GM19328 (cell line): ENCODE measurements around the gene PAM.

Experiments used
- ATAC-seq: cut with Tn5 transposase; IDR thresholded peaks from one replicate; pipeline ENCODE4 v1.9.1; 2021; ENCODE audit warnings: mild to moderate bottlenecking, moderate library complexity; ENCODE audit not compliant: unreplicated experiment

The PAM gene

GRCh38 chr5:102807878-102808502, 52.9 kb downstream of the PAM start:
- ATAC-seq, result no peak

GRCh38 chr5:102809033-102809432, 53.9 kb downstream of the PAM start:
- ATAC-seq, result no peak

GRCh38 chr5:102811972-102812371, 56.9 kb downstream of the PAM start:
- ATAC-seq, result no peak

DNA sequence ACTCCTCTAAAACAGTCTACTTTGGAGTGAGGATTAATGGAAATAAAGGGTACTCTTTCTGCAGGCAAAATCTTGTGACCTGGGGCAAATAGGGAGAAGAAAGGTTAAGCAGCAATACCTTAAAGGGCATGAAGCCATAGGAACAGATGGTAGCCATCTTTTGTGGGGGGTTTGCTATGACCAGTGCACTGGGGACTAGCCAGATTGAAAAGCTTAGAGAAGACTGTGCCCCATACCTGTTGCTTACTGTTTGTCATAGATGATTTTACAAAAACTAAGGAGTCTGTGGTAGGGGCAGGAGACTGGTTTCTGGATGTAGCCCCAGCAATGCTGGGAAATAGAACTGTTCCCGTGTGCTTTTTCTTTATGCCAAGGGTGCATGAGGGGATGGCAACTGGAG, 58.6 kb downstream of the PAM start:
- no peak for ATAC-seq

GRCh38 chr5:102815084-102815483, 60.0 kb downstream of the PAM start:
- ATAC-seq, result no peak

- ATAC-seq, result no peak
These were observed 60.6 kb downstream of the PAM start for GRCh38 chr5:102815540-102816332.

DNA sequence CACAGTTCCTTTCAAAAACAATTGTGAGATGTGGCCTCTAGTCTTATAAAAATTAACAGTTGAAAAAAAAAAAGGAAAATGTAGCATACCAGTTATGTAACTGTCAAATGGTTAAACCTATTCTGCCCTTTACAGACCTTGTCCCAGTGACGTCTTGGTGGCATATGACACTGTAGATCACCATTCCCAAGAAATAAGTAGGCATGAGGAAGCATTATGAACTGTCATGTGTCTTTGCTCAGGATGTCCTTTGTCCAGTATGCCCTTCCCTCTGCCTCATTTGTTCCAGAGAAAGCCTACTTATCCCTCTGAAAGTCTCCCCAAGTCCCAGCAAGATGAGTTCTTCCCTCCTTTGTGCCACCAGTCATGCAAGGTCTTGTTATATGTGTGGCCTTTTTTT, 63.2 kb downstream of the PAM start:
- ATAC-seq, result no peak

DNA sequence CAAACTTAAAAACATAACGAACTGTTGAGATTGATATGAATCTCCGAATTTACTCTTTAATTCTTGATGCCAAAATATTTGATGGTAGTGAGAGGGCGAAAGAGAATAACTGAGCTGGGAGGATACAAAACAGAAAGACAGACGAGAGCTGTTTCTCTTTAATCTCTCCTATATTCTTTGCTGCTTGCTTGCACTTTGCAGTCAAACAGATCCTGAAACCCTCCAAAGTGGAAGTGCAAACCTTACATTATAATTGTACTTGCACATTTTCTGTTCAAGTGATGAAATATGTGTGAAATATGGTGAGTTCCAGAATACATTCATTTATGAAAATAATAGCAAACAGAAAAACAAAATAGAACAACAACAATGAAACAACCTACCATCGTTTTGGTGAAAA, 63.8 kb downstream of the PAM start:
- ATAC-seq, result no peak

DNA sequence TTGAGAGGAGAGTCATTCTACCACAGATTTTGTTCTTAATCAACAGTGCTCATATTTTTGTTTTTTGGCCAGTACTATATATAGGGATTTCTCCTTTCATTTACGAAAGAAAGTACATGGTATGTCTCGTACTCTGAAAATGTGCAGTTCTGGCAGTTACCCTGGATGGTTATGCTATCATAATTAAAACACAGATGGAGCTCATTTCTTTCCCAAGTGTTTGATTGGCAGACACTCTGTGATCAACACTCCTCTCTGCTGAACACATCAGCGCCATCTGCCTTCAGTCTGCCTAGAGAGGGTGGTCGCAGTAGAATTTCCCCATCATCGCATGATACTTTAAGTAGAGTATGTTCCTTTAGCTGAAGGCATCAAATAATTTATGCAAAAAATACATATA, 64.5 kb downstream of the PAM start:
- no peak for ATAC-seq

GRCh38 chr5:102823441-102823874, 68.4 kb downstream of the PAM start:
- ATAC-seq, result no peak

DNA sequence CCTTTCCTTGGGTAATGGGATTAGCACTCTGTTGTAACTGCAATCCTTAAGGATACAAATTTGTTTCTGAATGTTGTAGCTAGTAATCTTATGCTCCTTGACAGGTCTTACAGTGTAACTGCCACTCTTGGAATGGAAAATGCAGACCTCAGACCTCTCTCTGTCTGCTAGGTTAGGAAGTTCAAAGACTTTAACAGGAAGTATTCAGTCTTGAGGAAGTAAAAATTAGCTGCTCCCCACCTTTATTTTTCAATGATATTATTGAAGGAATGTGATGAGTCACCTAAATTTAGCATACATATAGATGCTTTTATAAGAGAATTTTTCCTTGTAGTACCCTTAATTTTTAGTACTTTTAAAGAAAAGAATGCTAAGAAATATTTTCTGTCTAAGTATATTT, 71.5 kb downstream of the PAM start:
- no peak for ATAC-seq

GRCh38 chr5:102830241-102830640, 75.1 kb downstream of the PAM start:
- ATAC-seq, result no peak

GRCh38 chr5:102832445-102832844, 77.3 kb downstream of the PAM start:
- no peak for ATAC-seq

GRCh38 chr5:102833146-102833545, 78.0 kb downstream of the PAM start:
- ATAC-seq, result no peak

GRCh38 chr5:102834438-102834964, 79.4 kb downstream of the PAM start:
- no peak for ATAC-seq

DNA sequence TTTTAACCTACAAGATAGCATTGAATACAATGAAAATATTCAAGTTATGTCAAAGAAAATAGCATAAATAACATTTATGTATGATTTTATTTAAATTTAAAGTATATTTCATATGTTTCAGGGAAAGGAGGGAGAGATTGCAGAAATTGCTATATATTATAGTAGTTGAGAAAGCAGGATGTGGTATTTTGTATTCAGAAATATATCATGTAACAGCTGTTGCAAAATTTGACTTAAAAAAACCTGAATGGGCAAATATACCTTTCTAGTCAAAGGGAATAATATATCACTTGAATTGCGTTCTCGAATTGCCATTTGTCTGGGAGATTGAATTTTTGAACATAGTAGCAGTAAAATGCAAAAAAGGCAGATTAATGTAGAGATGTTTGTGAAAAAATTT, 80.6 kb downstream of the PAM start:
- ATAC-seq, result no peak

DNA sequence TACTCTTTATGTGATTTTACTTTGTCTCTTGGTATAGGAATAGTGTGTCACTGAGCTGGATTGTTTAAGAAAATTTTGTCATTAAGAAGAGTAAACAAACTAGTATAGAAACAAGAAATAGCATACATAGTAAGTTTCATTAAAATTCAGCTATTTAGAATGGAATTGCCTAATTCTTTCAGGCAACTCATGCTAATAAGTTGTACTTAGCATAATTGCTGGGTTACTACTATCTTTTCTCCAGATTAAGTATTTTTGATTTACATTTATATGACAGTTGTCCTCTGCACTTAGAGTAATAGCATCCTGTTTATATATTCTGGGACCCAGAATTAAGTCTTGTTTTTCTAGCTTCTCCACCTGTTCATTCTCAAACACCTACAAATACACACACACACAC, 85.9 kb downstream of the PAM start:
- no peak for ATAC-seq

DNA sequence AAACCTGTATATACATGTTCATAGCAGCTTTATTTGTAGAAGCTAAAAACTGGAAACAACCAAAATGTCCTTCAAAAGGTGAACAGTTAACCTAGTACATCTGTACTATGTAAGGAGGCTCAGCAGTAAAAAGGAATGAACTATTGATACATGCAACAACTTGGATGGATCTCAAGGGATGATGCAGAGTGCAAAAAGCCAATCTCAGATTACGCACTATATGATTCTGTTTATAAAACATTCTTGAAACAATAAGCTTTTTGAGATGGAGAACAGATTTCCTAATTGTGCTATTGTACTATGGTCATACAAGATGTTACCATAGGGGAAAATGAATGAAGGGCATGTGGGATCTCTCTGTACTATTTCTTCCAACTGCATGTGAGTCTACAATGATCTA, 88.9 kb downstream of the PAM start:
- ATAC-seq, result no peak

DNA sequence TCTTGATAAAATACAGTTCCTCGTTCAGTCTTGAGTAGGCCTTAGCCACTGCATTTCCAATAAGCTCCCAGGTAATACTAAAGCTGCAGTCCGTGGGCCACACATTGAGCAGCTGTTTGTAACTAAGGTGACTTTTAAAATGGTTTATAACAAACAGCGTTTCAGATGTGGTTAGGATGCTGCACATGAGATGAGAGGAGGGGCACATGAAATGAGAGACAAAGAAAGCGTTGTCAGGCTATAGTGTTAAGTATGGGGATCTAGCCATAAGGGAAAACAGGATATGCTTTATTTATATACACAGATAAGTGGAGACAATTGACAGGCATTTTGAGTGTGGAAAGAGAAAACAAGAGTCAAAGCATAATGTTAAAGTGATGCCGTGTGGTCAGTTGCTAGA, 89.9 kb downstream of the PAM start:
- ATAC-seq, result no peak

GRCh38 chr5:102850503-102850902, 95.4 kb downstream of the PAM start:
- no peak for ATAC-seq

DNA sequence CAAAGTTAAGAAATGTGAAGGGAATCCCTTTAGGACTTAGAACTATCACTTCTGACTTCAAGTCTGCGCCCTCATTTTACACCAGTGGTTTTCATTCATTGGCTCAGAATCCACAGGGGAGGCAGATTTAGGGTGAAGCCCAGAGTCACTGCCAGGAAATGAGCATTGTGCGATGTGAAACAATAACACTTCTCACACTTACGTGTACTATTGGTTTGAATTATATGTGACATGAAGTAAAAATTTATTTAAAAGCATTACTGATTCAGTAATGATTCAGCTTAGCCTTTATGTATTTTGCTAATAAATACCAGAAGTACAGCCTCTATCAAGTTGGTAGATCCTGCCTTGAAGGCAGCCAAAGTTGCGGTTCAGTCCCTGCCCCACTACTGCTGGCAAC, 98.6 kb downstream of the PAM start:
- no peak for ATAC-seq

- no peak for ATAC-seq
These were observed 100.7 kb downstream of the PAM start for GRCh38 chr5:102855681-102856388.
